H1 (cell line): Measurements from ENCODE around the gene RAB40B. TPM values are rescaled to one million over a fixed set of nuclear protein-coding genes. Genes with fewer than 3 reads are reported as not detected.

Experiments used
- CHD2 ChIP-seq: IDR thresholded peaks from 2 replicates; pipeline ENCODE4 v1.6.1; 2012; ENCODE audit warnings: low read length, improper control_type of control experiment
- TBP ChIP-seq: IDR thresholded peaks from 2 replicates; pipeline ENCODE4 v1.6.1; 2011; ENCODE audit warnings: low read depth, low read length, improper control_type of control experiment
- polyA plus RNA-seq, 7 experiments: library from polyadenylated mRNA; depleted of rRNA in 3 of 7; stranded (reverse) in 5 of 7; unstranded in 2 of 7; fragments of >200 nt in 5 of 7; fragments of 200-250 nt in 2 of 7; gene quantifications; 1 replicate in 5 of 7; 2 replicates in 1 of 7; 4 replicates in 1 of 7; pipeline versions ENCODE4 v1.2.1 to v1.2.3, GENCODE V29; 2011 to 2013; ENCODE audit warnings: missing spikeins in 2 of 7, mixed read lengths in 2 of 7
- total RNA-seq: library from RNA; stranded (reverse); fragmentation: NEBNext Ultra II Directional; extraction: Animal tissue kit (Norgen Biotek cat#: 25700); gene quantifications from 2 replicates; pipeline ENCODE4 v1.2.1, GENCODE V29; 2021

RAB40B gene
- total and polyA plus RNA-seq, 2 of the 8 experiments (the other 6 are each of a cell fraction or from before 2014, with no cell fraction given): 3.1 to 4.6 TPM

- TF ChIP-seq TBP (no peak), CHD2 (no peak)
Measured at GRCh38 chr17:82689077-82689476, 9.4 kb downstream of the RAB40B start (continued).
